CD4-positive, CD25-positive, alpha-beta regulatory T cell (primary cell): Measurements from ENCODE around the gene DLL4. TPM values are rescaled to one million over a fixed set of nuclear protein-coding genes. Genes with fewer than 3 reads are reported as not detected.

ENCODE experiments used
- ATAC-seq, 2 donors: fragments of 150-1000 bp; cut with Tn5 transposase; one replicate each; pipeline ENCODE4 v1.10.0; 2021; ENCODE audit warnings: low read depth in 2 of 2, moderate number of reproducible peaks in 2 of 2, moderate library complexity in 1 of 2
- DNase-seq, 3 donors: peaks; one replicate each; pipeline versions ENCODE4 v3.0.0 to v3.0.0-alpha.2; 2012 to 2022; ENCODE audit warnings: mixed read lengths in 1 of 3
- H3K27ac ChIP-seq: one replicate; pipeline ENCODE4 v1.7.0; 2013; ENCODE audit warnings: mild to moderate bottlenecking, low read length; ENCODE audit not compliant: insufficient read depth, poor library complexity, severe bottlenecking
- H3K27me3 ChIP-seq: one replicate; pipeline ENCODE4 v1.7.0; 2013; ENCODE audit warnings: low read length; ENCODE audit not compliant: control insufficient read depth, insufficient read depth
- H3K36me3 ChIP-seq: one replicate; pipeline ENCODE4 v1.7.0; 2013; ENCODE audit warnings: mild to moderate bottlenecking, low read length, moderate library complexity; ENCODE audit not compliant: control insufficient read depth, insufficient read depth
- H3K4me1 ChIP-seq: 2 replicates; pipeline ENCODE4 v1.7.0; 2013; ENCODE audit warnings: mild to moderate bottlenecking, low read length; ENCODE audit not compliant: insufficient read depth, control insufficient read depth, poor library complexity, severe bottlenecking
- H3K4me3 ChIP-seq: one replicate; pipeline ENCODE4 v1.7.0; 2013; ENCODE audit warnings: low read depth, mild to moderate bottlenecking, low read length, moderate library complexity
- H3K9me3 ChIP-seq, 2 experiments: 1 replicate in 1 of 2; 2 replicates in 1 of 2; pipeline ENCODE4 v1.7.0; 2013; ENCODE audit warnings: low read length in 2 of 2, mild to moderate bottlenecking in 1 of 2, moderate library complexity in 1 of 2; ENCODE audit not compliant: control insufficient read depth in 2 of 2
- H3K27ac Mint-ChIP-seq, 3 donors: one replicate each; pipeline ENCODE4 v1.8.0; 2020 to 2022; ENCODE audit warnings: mild to moderate bottlenecking in 3 of 3, mixed read lengths in 3 of 3, moderate library complexity in 2 of 3
- H3K27me3 Mint-ChIP-seq: one replicate; pipeline ENCODE4 v1.8.0; 2022; ENCODE audit warnings: mild to moderate bottlenecking, mixed read lengths
- H3K36me3 Mint-ChIP-seq: one replicate; pipeline ENCODE4 v1.8.0; 2020; ENCODE audit warnings: mixed read lengths
- H3K4me1 Mint-ChIP-seq, 4 donors: one replicate each; pipeline ENCODE4 v1.8.0; 2020 to 2022; ENCODE audit warnings: mixed read lengths in 4 of 4, mild to moderate bottlenecking in 1 of 4
- H3K4me3 Mint-ChIP-seq, 4 donors: one replicate each; pipeline ENCODE4 v1.8.0; 2020 to 2022; ENCODE audit warnings: mild to moderate bottlenecking in 4 of 4, mixed read lengths in 4 of 4, moderate library complexity in 3 of 4
- H3K9me3 Mint-ChIP-seq, 7 donors: one replicate each; pipeline ENCODE4 v1.8.0; 2020 to 2022; ENCODE audit warnings: mixed read lengths in 7 of 7, mild to moderate bottlenecking in 3 of 7, moderate library complexity in 2 of 7
- polyA plus RNA-seq, 4 donors: library from polyadenylated mRNA; unstranded; fragments of 300-500 nt; fragmentation: Illumina TruSeq; gene quantifications; one replicate each; pipeline ENCODE4 v1.2.3, GENCODE V29; 2021
- total RNA-seq: library from RNA; stranded (reverse); gene quantifications from one replicate; pipeline ENCODE4 v1.2.3, GENCODE V29; 2022

Gene DLL4
- total RNA-seq = not detected
- polyA plus RNA-seq = not detected

GRCh38 chr15:40928821-40929659, at the start of gene DLL4:
Gene DLL4, plus strand, starts transcription at chr15:40929340. Its CDS starts 329 bp downstream, at chr15:40929669.
- no peak within 1 kb of the TSS for H3K27ac Mint-ChIP-seq
- no peaks in the 10 kb centered on the region for H3K36me3 ChIP-seq

GRCh38 chr15:40879609-40880008, 49.5 kb upstream of the DLL4 start:
- H3K4me3 ChIP-seq = no peak overlapping the region
- H3K4me1 ChIP-seq = no peaks in the 10 kb centered on the region
- Mint-ChIP-seq H3K36me3 (no peaks in the 10 kb centered on the region), H3K4me3 (no peak overlapping the region), H3K9me3 (peaks cover 0 to 1% (median 0%) of the 10 kb centered on the region in 7 donors), H3K4me1 (no peaks in the 10 kb centered on the region), H3K27ac (no peak overlapping the region), H3K27me3 (peaks cover 3% of the 10 kb centered on the region)
- no peaks in the 10 kb centered on the region for H3K27me3 ChIP-seq
- ATAC-seq (no peak), DNase-seq (no peak)
- H3K9me3 ChIP-seq = no peaks in the 10 kb centered on the region
- H3K36me3 ChIP-seq = no peaks in the 10 kb centered on the region
- no peak overlapping the region for H3K27ac ChIP-seq

More at GRCh38 chr15:40928821-40929659, at the start of gene DLL4:
- H3K36me3 Mint-ChIP-seq = no peaks in the 10 kb centered on the region
- H3K27me3 ChIP-seq = peaks cover 13% of the 10 kb centered on the region
- H3K4me1 Mint-ChIP-seq = peaks cover 0 to 61% (median 29%) of the 10 kb centered on the region in 4 donors
- peaks cover 57% of the 10 kb centered on the region for H3K4me1 ChIP-seq
- peaks cover 0 to 5% (median 0%) of the 10 kb centered on the region in 7 donors for H3K9me3 Mint-ChIP-seq
- H3K4me3 Mint-ChIP-seq = peak within 1 kb of the TSS; percentile 82 to 86 (median 85)
- no peak within 1 kb of the TSS for H3K27ac ChIP-seq
- DNase-seq (peak; percentile 24 to 50 (median 36)), ATAC-seq (peak; percentile 41 to 55)
- H3K4me3 ChIP-seq = peak within 1 kb of the TSS; percentile 37
- peaks cover 82% of the 10 kb centered on the region for H3K27me3 Mint-ChIP-seq
- no peaks in the 10 kb centered on the region for H3K9me3 ChIP-seq

- Mint-ChIP-seq H3K9me3 (peaks cover 0 to 1% (median 0%) of the 10 kb centered on the region in 7 donors), H3K27ac (no peak overlapping the region), H3K36me3 (no peaks in the 10 kb centered on the region)
Measured at GRCh38 chr15:40881351-40881750, 47.8 kb upstream of the DLL4 start.

GRCh38 chr15:40886586-40886985, 42.6 kb upstream of the DLL4 start:
- Mint-ChIP-seq H3K9me3 (peaks cover 0 to 1% (median 0%) of the 10 kb centered on the region in 7 donors), H3K27me3 (peaks cover 4% of the 10 kb centered on the region), H3K36me3 (no peaks in the 10 kb centered on the region), H3K4me1 (peaks cover 0 to under 1% (median under 1%) of the 10 kb centered on the region in 4 donors), H3K27ac (no peak overlapping the region), H3K4me3 (no peak overlapping the region)
- Histone ChIP-seq H3K36me3 (no peaks in the 10 kb centered on the region), H3K9me3 (no peaks in the 10 kb centered on the region), H3K27ac (no peak overlapping the region), H3K4me1 (no peaks in the 10 kb centered on the region), H3K27me3 (no peaks in the 10 kb centered on the region), H3K4me3 (no peak overlapping the region)
- ATAC-seq = no peak
- no peak for DNase-seq

More at GRCh38 chr15:40881351-40881750, 47.8 kb upstream of the DLL4 start:
- no peak overlapping the region for H3K4me3 ChIP-seq
- ATAC-seq (no peak), DNase-seq (no peak)
- no peaks in the 10 kb centered on the region for H3K36me3 ChIP-seq
- no peaks in the 10 kb centered on the region for H3K9me3 ChIP-seq
- H3K27me3 ChIP-seq = no peaks in the 10 kb centered on the region
- H3K4me1 Mint-ChIP-seq = no peaks in the 10 kb centered on the region
- H3K4me1 ChIP-seq = no peaks in the 10 kb centered on the region
- peaks cover 4% of the 10 kb centered on the region for H3K27me3 Mint-ChIP-seq
- no peak overlapping the region for H3K27ac ChIP-seq
- no peak overlapping the region for H3K4me3 Mint-ChIP-seq

- H3K36me3 Mint-ChIP-seq = no peaks in the 10 kb centered on the region
- no peak for DNase-seq
- H3K4me3 Mint-ChIP-seq = no peak overlapping the region
- ATAC-seq = no peak
- H3K9me3 Mint-ChIP-seq = no peaks in the 10 kb centered on the region
- H3K27me3 ChIP-seq = no peaks in the 10 kb centered on the region
- peaks cover 0 to 15% (median 6%) of the 10 kb centered on the region in 4 donors for H3K4me1 Mint-ChIP-seq
- no peaks in the 10 kb centered on the region for H3K9me3 ChIP-seq
- H3K27ac ChIP-seq = no peak overlapping the region
- H3K4me1 ChIP-seq = peaks cover 7% of the 10 kb centered on the region
- no peak overlapping the region for H3K27ac Mint-ChIP-seq
- no peak overlapping the region for H3K4me3 ChIP-seq
- peaks cover 8% of the 10 kb centered on the region for H3K27me3 Mint-ChIP-seq
- H3K36me3 ChIP-seq = no peaks in the 10 kb centered on the region
Measured at GRCh38 chr15:40889112-40889511, 40.0 kb upstream of the DLL4 start.

- H3K27ac Mint-ChIP-seq = no peak overlapping the region
Measured at GRCh38 chr15:40891138-40891537, 38.0 kb upstream of the DLL4 start.

GRCh38 chr15:40891810-40892446, 37.2 kb upstream of the DLL4 start:
- peaks cover 22% of the 10 kb centered on the region for H3K4me1 ChIP-seq
- H3K27me3 ChIP-seq = no peaks in the 10 kb centered on the region
- Mint-ChIP-seq H3K4me1 (peaks cover 5 to 34% (median 21%) of the 10 kb centered on the region in 4 donors), H3K27me3 (peaks cover 4% of the 10 kb centered on the region), H3K9me3 (no peaks in the 10 kb centered on the region), H3K36me3 (peaks cover 4% of the 10 kb centered on the region), H3K4me3 (peak overlapping the region in 3 of 4 donors; percentile 71 to 97 (median 84)), H3K27ac (peak overlapping the region in 2 of 3 donors; percentile 33 to 77)
- no peak overlapping the region for H3K4me3 ChIP-seq
- DNase-seq = peak in 2 of 3 donors; percentile 30 to 53
- ATAC-seq = no peak
- H3K9me3 ChIP-seq = no peaks in the 10 kb centered on the region
- no peak overlapping the region for H3K27ac ChIP-seq
- peaks cover 8% of the 10 kb centered on the region for H3K36me3 ChIP-seq

More at GRCh38 chr15:40891138-40891537, 38.0 kb upstream of the DLL4 start:
- Mint-ChIP-seq H3K4me3 (no peak overlapping the region), H3K27me3 (peaks cover 4% of the 10 kb centered on the region), H3K4me1 (peaks cover 5 to 31% (median 21%) of the 10 kb centered on the region in 4 donors), H3K36me3 (peaks cover 2% of the 10 kb centered on the region), H3K9me3 (no peaks in the 10 kb centered on the region)
- ATAC-seq (no peak), DNase-seq (no peak)
- Histone ChIP-seq H3K4me3 (no peak overlapping the region), H3K9me3 (no peaks in the 10 kb centered on the region), H3K27ac (no peak overlapping the region), H3K4me1 (peaks cover 21% of the 10 kb centered on the region), H3K27me3 (no peaks in the 10 kb centered on the region), H3K36me3 (peaks cover 5% of the 10 kb centered on the region)
